AG09309 (cell line): ENCODE data around the gene CSF1R.
"Not testable (repeated sequence)": the region's sequence is repeated elsewhere in the genome, so short reads cannot be mapped to it uniquely, and the experiment has no call there.

ENCODE experiments used
- DNase-seq: peaks from one replicate; pipeline ENCODE4 v3.0.0-alpha.2; 2010; ENCODE audit warnings: low read depth
- H3K4me3 ChIP-seq: 2 replicates; pipeline ENCODE4 v1.5.1; 2011; ENCODE audit warnings: mild to moderate bottlenecking, low read depth, low read length, moderate library complexity; ENCODE audit not compliant: control insufficient read depth
- TF ChIP-seq, protein P1 (sequence below): IDR thresholded peaks from 2 replicates; pipeline ENCODE4 v1.5.1; 2011; ENCODE audit warnings: mild to moderate bottlenecking, low read depth, low read length, inconsistent platforms; ENCODE audit not compliant: insufficient read depth, control insufficient read depth; ENCODE audit errors: missing control alignments

CSF1R gene

DNA sequence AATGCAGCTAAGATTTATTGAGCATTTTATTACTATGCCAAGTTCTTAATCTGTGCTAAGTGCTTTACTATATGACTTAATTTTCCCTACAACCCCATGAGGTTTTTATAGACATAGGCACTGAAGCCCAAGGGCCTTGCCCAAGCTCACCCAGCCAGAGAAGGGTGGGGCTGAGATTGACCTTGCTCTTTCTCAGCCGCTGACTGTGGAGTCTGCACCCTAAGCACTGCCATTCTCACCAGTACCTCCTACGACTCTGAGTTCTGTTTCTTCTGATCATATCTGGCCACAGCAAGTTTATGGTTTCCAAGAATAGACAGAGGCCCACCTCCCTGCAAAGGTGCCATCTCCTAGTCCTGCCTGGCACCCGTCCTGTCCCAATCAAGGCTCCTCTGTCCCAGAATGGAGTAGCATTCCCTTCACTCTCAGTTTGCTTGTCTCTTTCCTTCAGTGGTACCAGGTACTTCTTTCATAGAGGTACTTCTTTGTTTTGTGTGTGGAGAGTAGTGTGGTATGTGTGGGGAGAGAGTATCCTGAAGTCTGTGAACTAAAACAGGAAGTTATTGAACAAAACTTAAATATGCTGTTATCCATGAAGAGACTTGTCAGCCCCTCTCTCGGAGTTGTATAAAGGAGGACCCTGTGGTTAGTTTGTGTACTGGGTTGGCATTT lies 42.6 kb downstream of the CSF1R start:
- DNase-seq: no peak
- TF ChIP-seq, protein P1, sequence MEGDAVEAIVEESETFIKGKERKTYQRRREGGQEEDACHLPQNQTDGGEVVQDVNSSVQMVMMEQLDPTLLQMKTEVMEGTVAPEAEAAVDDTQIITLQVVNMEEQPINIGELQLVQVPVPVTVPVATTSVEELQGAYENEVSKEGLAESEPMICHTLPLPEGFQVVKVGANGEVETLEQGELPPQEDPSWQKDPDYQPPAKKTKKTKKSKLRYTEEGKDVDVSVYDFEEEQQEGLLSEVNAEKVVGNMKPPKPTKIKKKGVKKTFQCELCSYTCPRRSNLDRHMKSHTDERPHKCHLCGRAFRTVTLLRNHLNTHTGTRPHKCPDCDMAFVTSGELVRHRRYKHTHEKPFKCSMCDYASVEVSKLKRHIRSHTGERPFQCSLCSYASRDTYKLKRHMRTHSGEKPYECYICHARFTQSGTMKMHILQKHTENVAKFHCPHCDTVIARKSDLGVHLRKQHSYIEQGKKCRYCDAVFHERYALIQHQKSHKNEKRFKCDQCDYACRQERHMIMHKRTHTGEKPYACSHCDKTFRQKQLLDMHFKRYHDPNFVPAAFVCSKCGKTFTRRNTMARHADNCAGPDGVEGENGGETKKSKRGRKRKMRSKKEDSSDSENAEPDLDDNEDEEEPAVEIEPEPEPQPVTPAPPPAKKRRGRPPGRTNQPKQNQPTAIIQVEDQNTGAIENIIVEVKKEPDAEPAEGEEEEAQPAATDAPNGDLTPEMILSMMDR: no peak
- H3K4me3 ChIP-seq: no peak overlapping the region

DNA sequence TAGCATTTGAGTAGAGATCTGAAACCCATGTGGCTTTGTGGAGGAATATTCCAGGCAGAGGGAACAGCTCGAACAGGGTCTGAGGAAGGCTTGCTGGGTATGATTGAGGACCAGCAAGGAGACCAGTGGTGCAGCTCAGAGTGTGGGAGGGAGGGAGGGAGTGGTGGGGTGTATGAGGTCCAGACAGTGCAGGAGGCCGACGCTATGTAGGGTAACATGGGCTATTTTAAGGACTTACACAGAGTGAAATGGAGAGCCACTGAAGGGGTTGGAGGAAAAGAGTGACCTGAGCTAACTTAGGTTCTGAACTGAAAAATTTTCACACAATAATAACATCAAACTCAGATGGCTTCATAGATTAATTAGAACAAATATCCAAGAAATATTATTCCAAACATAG lies 43.9 kb downstream of the CSF1R start:
- DNase-seq: no peak
- H3K4me3 ChIP-seq: no peak overlapping the region
- TF ChIP-seq, protein P1: no peak

DNA sequence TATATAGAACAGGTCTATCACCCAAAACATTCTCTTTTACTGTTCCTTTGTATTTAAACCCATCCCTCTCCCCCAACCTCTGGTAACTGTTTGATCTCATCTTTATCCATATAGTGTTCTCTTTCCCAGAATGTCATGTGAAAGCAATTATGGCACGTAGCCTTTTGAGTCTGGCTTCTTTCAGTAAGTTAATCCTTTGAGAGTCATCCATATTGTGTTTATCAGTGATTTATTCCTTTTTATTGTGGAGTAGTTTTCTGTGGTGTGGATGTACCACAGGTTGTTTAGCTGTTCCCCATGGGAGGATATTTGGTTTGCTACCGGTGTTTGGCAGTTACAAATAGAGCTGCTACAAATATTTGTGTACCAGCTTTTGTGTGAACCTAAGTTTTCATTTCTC lies 47.8 kb downstream of the CSF1R start:
- TF ChIP-seq, protein P1: no peak

DNA sequence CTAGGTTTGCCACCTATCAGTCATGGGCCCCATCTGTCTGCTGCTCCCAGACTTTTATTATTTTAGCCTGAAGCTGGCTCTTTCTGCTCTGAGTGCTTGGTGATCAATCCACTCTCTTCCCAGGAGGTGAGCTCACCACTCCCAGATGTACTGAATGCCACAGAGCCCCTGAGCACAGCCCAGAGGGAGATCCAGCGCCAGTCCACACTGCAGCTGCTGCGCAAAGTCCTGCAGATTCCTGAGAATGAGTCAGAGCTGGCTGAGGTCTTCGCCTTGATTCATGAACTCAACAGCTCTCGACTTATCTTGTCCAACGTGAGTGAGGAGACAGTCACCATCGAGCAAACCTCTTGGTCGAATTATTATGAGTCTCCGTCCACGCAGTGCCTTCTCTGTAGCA lies 49.8 kb downstream of the CSF1R start:
- no peak overlapping the region for H3K4me3 ChIP-seq
- TF ChIP-seq, protein P1: no peak
- DNase-seq: peak; percentile 93

More for the DNA sequence above, 47.8 kb downstream of the CSF1R start:
- H3K4me3 ChIP-seq: no peak overlapping the region
- no peak for DNase-seq

DNA sequence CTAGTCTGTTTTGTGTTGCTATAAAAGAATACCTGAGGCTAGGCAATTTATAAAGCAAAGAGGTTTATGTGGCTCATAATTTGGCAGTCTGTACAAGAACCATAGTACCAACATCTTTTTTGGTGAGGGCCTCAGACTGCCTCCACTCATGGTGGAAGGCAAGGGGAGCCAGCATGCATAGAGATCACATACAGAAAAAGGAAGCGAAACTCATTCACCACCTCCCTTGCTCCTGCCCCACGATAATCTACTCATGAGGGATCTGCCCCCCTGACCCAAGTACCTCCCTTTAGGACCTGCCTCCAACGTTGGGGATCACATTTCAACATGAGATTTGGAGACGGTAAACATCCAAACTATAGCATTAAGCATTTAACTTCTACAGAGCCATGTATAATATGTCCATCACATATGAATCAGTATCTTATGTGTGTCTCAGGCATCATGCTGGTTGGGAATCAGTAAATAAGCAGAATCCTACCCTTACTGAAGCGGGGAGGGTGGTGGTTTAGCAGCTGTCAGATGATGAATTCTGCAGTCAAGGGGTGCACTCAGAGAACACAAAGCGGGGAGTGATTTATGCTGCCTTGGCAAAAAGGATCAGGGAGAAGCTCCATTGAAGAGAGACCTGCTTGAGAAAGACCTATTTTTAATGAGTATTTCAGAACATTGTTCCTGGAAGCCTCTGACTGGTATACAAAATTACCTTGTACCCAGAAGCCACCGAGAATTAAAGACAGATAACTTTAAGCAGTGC lies 51.0 kb downstream of the CSF1R start:
- DNase-seq: no peak
- TF ChIP-seq, protein P1: no peak
- H3K4me3 ChIP-seq: no peak overlapping the region

DNA sequence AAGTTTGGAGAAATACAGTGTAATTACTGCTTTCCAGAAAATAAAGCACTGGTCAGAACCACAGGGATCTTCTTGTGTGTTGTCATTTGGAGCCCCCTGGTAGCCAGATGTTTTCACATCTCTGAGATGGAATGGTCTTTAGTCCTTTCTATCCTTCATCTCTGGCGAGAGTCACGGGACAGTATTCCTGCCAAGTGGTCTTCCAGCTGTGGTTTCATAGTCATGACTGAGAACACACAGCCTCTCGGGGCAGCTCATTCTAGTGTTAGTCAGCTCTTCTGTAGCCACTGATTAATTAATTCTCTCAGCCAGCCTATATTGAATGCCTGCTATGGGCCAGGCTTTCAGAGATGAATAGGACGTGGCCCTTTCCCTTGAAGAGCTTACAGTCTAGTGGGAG lies 51.7 kb downstream of the CSF1R start:
- no peak overlapping the region for H3K4me3 ChIP-seq
- TF ChIP-seq, protein P1: no peak
- DNase-seq: peak; percentile 63

DNA sequence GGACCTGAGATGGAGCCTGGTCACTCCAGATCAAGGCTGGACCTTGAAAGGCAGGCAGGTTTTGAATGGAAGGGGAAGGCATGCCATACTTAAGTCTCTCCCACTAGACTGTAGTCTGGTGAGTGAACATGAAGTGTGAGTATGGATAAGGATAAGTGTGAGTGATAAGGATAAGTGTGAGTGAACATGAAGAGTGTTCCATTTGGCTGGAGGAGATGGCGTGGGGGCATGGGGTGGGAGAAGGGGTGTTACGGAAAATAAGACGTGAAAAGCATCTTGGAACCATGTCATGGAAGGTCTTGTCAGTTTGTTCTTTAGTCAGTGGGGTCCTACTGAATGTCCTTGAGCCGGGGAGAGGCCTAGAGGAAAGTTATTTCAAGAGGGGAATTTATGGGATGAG lies 53.0 kb downstream of the CSF1R start:
- H3K4me3 ChIP-seq: no peak overlapping the region
- no peak for DNase-seq
- TF ChIP-seq, protein P1: no peak

DNA sequence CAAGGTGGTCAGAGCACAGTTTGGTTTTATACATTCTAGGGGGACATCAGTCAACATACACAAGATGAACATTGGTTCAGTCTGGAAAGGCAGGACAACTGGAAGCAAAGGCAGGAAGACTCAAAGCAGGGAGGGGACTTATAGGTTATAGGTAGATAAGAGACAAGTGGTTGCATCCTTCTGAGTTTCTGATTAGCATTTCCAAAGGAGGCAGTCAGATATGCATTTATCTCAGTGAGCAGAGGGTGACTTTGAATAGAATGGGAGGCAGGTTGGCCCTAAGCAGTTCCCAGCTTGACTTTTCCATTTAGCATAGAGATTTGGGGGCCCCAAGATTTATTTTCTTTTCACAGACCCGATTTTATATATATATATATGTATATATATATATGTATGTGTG lies 58.3 kb downstream of the CSF1R start:
- DNase-seq: not testable (repeated sequence)

More for the DNA sequence above, 58.3 kb downstream of the CSF1R start:
- H3K4me3 ChIP-seq: not testable (repeated sequence)
